HCT116 (cell line): ENCODE results near the gene USP12. TPM values are rescaled to one million over a fixed set of nuclear protein-coding genes. Genes with fewer than 3 reads are reported as not detected.

Experiments used
- ATAC-seq: fragments of 200-7000 bp; cut with Tn5 transposase; 2 replicates; pipeline ENCODE4 v1.9.1; 2020; ENCODE audit warnings: mild to moderate bottlenecking, moderate library complexity
- BruUV-seq: library from RNA; stranded (reverse); fragments of 400-500 nt; replicated peaks from 2 replicates; lab custom pipeline; 2021; lab: Mats Ljungman, UMichigan
- CTCF ChIA-PET: fragments of 300-600 bp; sonication (Branson Sonifier 250); formaldehyde crosslinking; loops from one replicate; lab custom pipeline; 2021; ENCODE audit warnings: antibody characterized with exemption; lab: Charles Lee
- POLR2A ChIA-PET: fragments of 300-600, 350-600 bp; sonication (Branson Sonifier 250); formaldehyde crosslinking; loops from one replicate; lab custom pipeline; 2021; ENCODE audit warnings: antibody characterized with exemption; lab: Charles Lee
- RAD21 ChIA-PET, 2 experiments: fragments of 300-600 bp; sonication (Branson Sonifier 250); formaldehyde crosslinking; loops; one replicate each; lab custom pipeline; 2023; ENCODE audit warnings: low total read pairs in 2 of 2; ENCODE audit not compliant: uncharacterized antibody in 2 of 2, unreplicated experiment in 2 of 2, low non-redundant PET in 1 of 2; lab: Charles Lee
- DNase-seq: peaks from one replicate; pipeline ENCODE4 v3.0.0-alpha.2; 2010; ENCODE audit warnings: low read depth, low spot score
- H2AFZ ChIP-seq: fragments of 200-600 bp; shearing (Covaris generic), sonication (generic); 2 replicates; pipeline ENCODE4 v1.6.1; 2017; ENCODE audit warnings: low read depth, mixed run types, mixed read lengths, antibody characterized with exemption, low read length; ENCODE audit not compliant: poor library complexity, severe bottlenecking
- H3K27ac ChIP-seq: 2 replicates; pipeline ENCODE4 v1.5.1; 2012; ENCODE audit warnings: low read depth, low read length
- H3K27me3 ChIP-seq: fragments of 200-600 bp; sonication (generic); 2 replicates; pipeline ENCODE4 v1.6.1; 2016; ENCODE audit warnings: mixed run types, low read length, mixed read lengths; ENCODE audit not compliant: insufficient read depth
- H3K36me3 ChIP-seq, 2 experiments: fragments of 200-500 bp in 1 of 2; fragments of 200-600 bp in 1 of 2; sonication (Bioruptor generic) in 1 of 2; sonication (generic) in 1 of 2; 2 replicates each; pipeline versions ENCODE4 v1.5.1 to v1.6.1; 2014 to 2016; ENCODE audit warnings: low read length in 2 of 2, inconsistent platforms in 1 of 2, mixed read lengths in 1 of 2, mixed run types in 1 of 2; ENCODE audit not compliant: insufficient read depth in 2 of 2, control insufficient read depth in 1 of 2
- H3K4me1 ChIP-seq, 2 experiments: fragments of 200-600 bp in 1 of 2; sonication (generic) in 1 of 2; 2 replicates each; pipeline versions ENCODE4 v1.5.1 to v1.6.1; 2012 to 2017; ENCODE audit warnings: low read length in 2 of 2, inconsistent platforms in 1 of 2, mild to moderate bottlenecking in 1 of 2, mixed read lengths in 1 of 2, mixed run types in 1 of 2, moderate library complexity in 1 of 2; ENCODE audit not compliant: insufficient read depth in 2 of 2, control insufficient read depth in 1 of 2
- H3K4me2 ChIP-seq: fragments of 200-600 bp; sonication (generic); 2 replicates; pipeline ENCODE4 v1.6.1; 2017; ENCODE audit warnings: mixed run types, low read length, mixed read lengths
- H3K4me3 ChIP-seq, 2 experiments: fragments of 200-600 bp in 1 of 2; sonication (generic) in 1 of 2; replicated peaks in 1 of 2; 2 replicates each; pipeline ENCODE4 v1.5.1; 2011 to 2016; ENCODE audit warnings: low read length in 2 of 2, control low read depth in 1 of 2, low read depth in 1 of 2, mild to moderate bottlenecking in 1 of 2, mixed read lengths in 1 of 2, mixed run types in 1 of 2
- H3K79me2 ChIP-seq: fragments of 200-600 bp; sonication (generic); 2 replicates; pipeline ENCODE4 v1.6.1; 2017; ENCODE audit warnings: mild to moderate bottlenecking, mixed run types, low read length, moderate library complexity, mixed read lengths; ENCODE audit not compliant: insufficient read depth
- H3K9ac ChIP-seq: fragments of 200-600 bp; sonication (generic); 2 replicates; pipeline ENCODE4 v1.6.1; 2016; ENCODE audit warnings: low read length, mixed read lengths
- H3K9me2 ChIP-seq: fragments of 200-600 bp; sonication (generic), shearing (Covaris generic); 2 replicates; pipeline ENCODE4 v1.6.1; 2017; ENCODE audit warnings: mixed run types, mild to moderate bottlenecking, moderate library complexity; ENCODE audit not compliant: insufficient read depth
- H3K9me3 ChIP-seq, 2 experiments: fragments of 200-500 bp in 1 of 2; fragments of 200-600 bp in 1 of 2; sonication (Bioruptor generic) in 1 of 2; sonication (generic) in 1 of 2; 2 replicates each; pipeline ENCODE4 v1.6.1; 2014 to 2017; ENCODE audit warnings: low read length in 2 of 2, mixed read lengths in 2 of 2, inconsistent platforms in 1 of 2, low read depth in 1 of 2, mild to moderate bottlenecking in 1 of 2, mixed run types in 1 of 2, moderate library complexity in 1 of 2; ENCODE audit not compliant: control insufficient read depth in 1 of 2, insufficient read depth in 1 of 2
- H4K20me1 ChIP-seq: fragments of 200-600 bp; sonication (generic), shearing (Covaris generic); 2 replicates; pipeline ENCODE4 v1.6.1; 2017; ENCODE audit warnings: mixed run types, mild to moderate bottlenecking, moderate library complexity; ENCODE audit not compliant: insufficient read depth
- ATF3 ChIP-seq: IDR thresholded peaks from 2 replicates; pipeline ENCODE4 v1.6.1; 2012
- CBX3 ChIP-seq: IDR thresholded peaks from 2 replicates; pipeline ENCODE4 v1.6.1; 2012; ENCODE audit warnings: low read depth
- CEBPB ChIP-seq: IDR thresholded peaks from 2 replicates; pipeline ENCODE4 v1.6.1; 2012; ENCODE audit warnings: low read depth
- CTCF ChIP-seq, 3 experiments: fragments of 200-600 bp in 1 of 3; sonication (generic) in 1 of 3; IDR thresholded peaks in 2 of 3; conservative IDR thresholded peaks in 1 of 3; 2 replicates each; pipeline ENCODE4 v1.5.1; 2012 to 2017; ENCODE audit warnings: low read depth in 2 of 3, low read length in 2 of 3, antibody characterized with exemption in 1 of 3, borderline replicate concordance in 1 of 3, control low read depth in 1 of 3, mild to moderate bottlenecking in 1 of 3, mixed read lengths in 1 of 3, mixed run types in 1 of 3, moderate library complexity in 1 of 3; ENCODE audit not compliant: insufficient read depth in 1 of 3
- EGR1 ChIP-seq: IDR thresholded peaks from 2 replicates; pipeline ENCODE4 v1.6.1; 2012; ENCODE audit warnings: low read depth
- ELF1 ChIP-seq: IDR thresholded peaks from 2 replicates; pipeline ENCODE4 v1.6.1; 2012; ENCODE audit warnings: low read depth, borderline replicate concordance
- EZH2phosphoT487 ChIP-seq: fragments of 200-600 bp; IDR thresholded peaks from 2 replicates; pipeline ENCODE4 v1.6.1; 2018; ENCODE audit warnings: antibody characterized with exemption, borderline replicate concordance
- FOSL1 ChIP-seq: IDR thresholded peaks from 2 replicates; pipeline ENCODE4 v1.6.1; 2012; ENCODE audit warnings: low read depth
- JUND ChIP-seq: IDR thresholded peaks from 2 replicates; pipeline ENCODE4 v1.6.1; 2012
- POLR2A ChIP-seq: IDR thresholded peaks from 2 replicates; pipeline ENCODE4 v1.7.0; 2011; ENCODE audit warnings: borderline replicate concordance; ENCODE audit not compliant: insufficient read depth, insufficient read length; ENCODE audit errors: extremely low read depth
- POLR2AphosphoS5 ChIP-seq: IDR thresholded peaks from 2 replicates; pipeline ENCODE4 v1.6.1; 2011; ENCODE audit warnings: mild to moderate bottlenecking, low read depth, low read length, moderate library complexity
- RAD21 ChIP-seq: IDR thresholded peaks from 2 replicates; pipeline ENCODE4 v1.6.1; 2012; ENCODE audit warnings: low read depth, mild to moderate bottlenecking
- SIN3A ChIP-seq: IDR thresholded peaks from 2 replicates; pipeline ENCODE4 v1.6.1; 2012; ENCODE audit warnings: low read depth
- SP1 ChIP-seq: IDR thresholded peaks from 2 replicates; pipeline ENCODE4 v1.6.1; 2012; ENCODE audit warnings: low read depth
- SRF ChIP-seq: IDR thresholded peaks from 2 replicates; pipeline ENCODE4 v1.6.1; 2012; ENCODE audit warnings: low read depth
- TCF7L2 ChIP-seq: IDR thresholded peaks from 2 replicates; pipeline ENCODE4 v1.7.0; 2011; ENCODE audit warnings: borderline replicate concordance, inconsistent platforms; ENCODE audit not compliant: insufficient read depth, insufficient read length; ENCODE audit errors: extremely low read depth
- YY1 ChIP-seq: IDR thresholded peaks from 2 replicates; pipeline ENCODE4 v1.6.1; 2011; ENCODE audit warnings: low read length, low read depth, moderate library complexity, mild to moderate bottlenecking; ENCODE audit not compliant: insufficient replicate concordance; ENCODE audit errors: extremely low read depth
- ZNF274 ChIP-seq: fragments of 200-500 bp; sonication (Bioruptor generic); IDR thresholded peaks from 2 replicates; pipeline ENCODE4 v1.6.1; 2014; ENCODE audit warnings: mild to moderate bottlenecking, low read depth, low read length, inconsistent platforms
- intact Hi-C: fragments of 100-400 bp; cut with micrococcal nuclease; formaldehyde crosslinking; loops from 2 replicates; pipeline ENCODE4 v1.10.0; 2022
- total RNA-seq: library from RNA; stranded (reverse); gene quantifications from one replicate; pipeline ENCODE4 v1.2.1, GENCODE V29; 2021; ENCODE audit not compliant: unreplicated experiment
- TF ChIP-seq, protein P1 (sequence below): IDR thresholded peaks from 2 replicates; pipeline ENCODE4 v1.6.1; 2012; ENCODE audit warnings: low read depth
- TF ChIP-seq, protein P2 (sequence below): IDR thresholded peaks from 2 replicates; pipeline ENCODE4 v1.6.1; 2012

Gene USP12
- total RNA-seq, 1 experiment from 2014 or later: 28.3 TPM

- no peak for TF ChIP-seq SIN3A
- no peak for TF ChIP-seq SP1
- no peak for TF ChIP-seq POLR2AphosphoS5
- TF ChIP-seq RAD21: no peak
- no peak for TF ChIP-seq YY1
- TF ChIP-seq ELF1: no peak
- no peak for TF ChIP-seq FOSL1
- TF ChIP-seq ATF3: no peak
- no peak for TF ChIP-seq CBX3
- no peak for TF ChIP-seq EZH2phosphoT487
- no peak for TF ChIP-seq SRF
- TF ChIP-seq EGR1: no peak
Observed at GRCh38 chr13:27079421-27079958, 92.1 kb downstream of the USP12 start (continued).

DNA sequence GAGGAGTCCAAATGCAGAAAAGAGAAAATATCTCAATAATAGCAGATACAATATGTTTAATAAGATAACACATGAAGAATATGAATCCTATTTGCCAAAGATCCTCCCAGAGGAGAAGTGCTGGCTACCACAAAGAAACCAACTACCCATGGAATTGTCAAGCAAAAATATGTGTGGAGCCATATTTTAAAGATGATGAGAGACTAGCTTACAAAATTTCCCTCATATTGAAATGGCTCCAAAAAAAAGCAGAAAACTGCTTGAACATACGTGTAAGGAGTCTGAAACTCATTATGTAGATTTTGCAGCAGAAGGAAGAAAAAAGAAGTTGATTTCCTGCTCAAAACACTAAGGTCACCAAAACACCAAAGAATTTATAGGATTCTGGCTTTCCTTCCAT, 94.2 kb downstream of the USP12 start:
- H4K20me1 ChIP-seq: peaks cover 8% of the 10 kb centered on the region
- DNase-seq (no peak), ATAC-seq (no peak)
- ChIA-PET RAD21 (no interaction called here), POLR2A (no interaction called here), CTCF (no interaction called here)
- no peaks in the 10 kb centered on the region for H3K27me3 ChIP-seq
- H3K36me3 ChIP-seq: peaks cover 0 to 2% of the 10 kb centered on the region in 2 experiments; a peak in 1 of 4 replicates
- H3K4me2 ChIP-seq: no peak overlapping the region
- no peak overlapping the region for H3K27ac ChIP-seq
- H3K9me2 ChIP-seq: no peaks in the 10 kb centered on the region
- H3K79me2 ChIP-seq: peaks cover 4% of the 10 kb centered on the region; the same call in 1 of the 2 replicates
- no TSS peak for BruUV-seq
- TF ChIP-seq CTCF (IDR thresholded peaks at IDR 0.05 in 2 of 3, conservative IDR thresholded peaks at IDR 0.05 in 1 of 3; ENCODE audit: borderline replicate concordance in 1 of 3, insufficient read depth in 1 of 3, low read depth in 2 of 3, low read length in 2 of 3) (no peak), FOSL1 (no peak), CEBPB (no peak), ELF1 (no peak), ZNF274 (no peak), POLR2AphosphoS5 (no peak), RAD21 (no peak), POLR2A (no peak), EGR1 (no peak), TCF7L2 (no peak), EZH2phosphoT487 (no peak), SP1 (no peak), SRF (no peak), CBX3 (no peak), JUND (no peak), SIN3A (no peak)
- TF ChIP-seq, protein P1, sequence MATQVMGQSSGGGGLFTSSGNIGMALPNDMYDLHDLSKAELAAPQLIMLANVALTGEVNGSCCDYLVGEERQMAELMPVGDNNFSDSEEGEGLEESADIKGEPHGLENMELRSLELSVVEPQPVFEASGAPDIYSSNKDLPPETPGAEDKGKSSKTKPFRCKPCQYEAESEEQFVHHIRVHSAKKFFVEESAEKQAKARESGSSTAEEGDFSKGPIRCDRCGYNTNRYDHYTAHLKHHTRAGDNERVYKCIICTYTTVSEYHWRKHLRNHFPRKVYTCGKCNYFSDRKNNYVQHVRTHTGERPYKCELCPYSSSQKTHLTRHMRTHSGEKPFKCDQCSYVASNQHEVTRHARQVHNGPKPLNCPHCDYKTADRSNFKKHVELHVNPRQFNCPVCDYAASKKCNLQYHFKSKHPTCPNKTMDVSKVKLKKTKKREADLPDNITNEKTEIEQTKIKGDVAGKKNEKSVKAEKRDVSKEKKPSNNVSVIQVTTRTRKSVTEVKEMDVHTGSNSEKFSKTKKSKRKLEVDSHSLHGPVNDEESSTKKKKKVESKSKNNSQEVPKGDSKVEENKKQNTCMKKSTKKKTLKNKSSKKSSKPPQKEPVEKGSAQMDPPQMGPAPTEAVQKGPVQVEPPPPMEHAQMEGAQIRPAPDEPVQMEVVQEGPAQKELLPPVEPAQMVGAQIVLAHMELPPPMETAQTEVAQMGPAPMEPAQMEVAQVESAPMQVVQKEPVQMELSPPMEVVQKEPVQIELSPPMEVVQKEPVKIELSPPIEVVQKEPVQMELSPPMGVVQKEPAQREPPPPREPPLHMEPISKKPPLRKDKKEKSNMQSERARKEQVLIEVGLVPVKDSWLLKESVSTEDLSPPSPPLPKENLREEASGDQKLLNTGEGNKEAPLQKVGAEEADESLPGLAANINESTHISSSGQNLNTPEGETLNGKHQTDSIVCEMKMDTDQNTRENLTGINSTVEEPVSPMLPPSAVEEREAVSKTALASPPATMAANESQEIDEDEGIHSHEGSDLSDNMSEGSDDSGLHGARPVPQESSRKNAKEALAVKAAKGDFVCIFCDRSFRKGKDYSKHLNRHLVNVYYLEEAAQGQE: no peak
- TF ChIP-seq, protein P2, sequence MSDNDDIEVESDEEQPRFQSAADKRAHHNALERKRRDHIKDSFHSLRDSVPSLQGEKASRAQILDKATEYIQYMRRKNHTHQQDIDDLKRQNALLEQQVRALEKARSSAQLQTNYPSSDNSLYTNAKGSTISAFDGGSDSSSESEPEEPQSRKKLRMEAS: no peak
- no peaks in the 10 kb centered on the region for H3K4me1 ChIP-seq
- H3K9me3 ChIP-seq: no peaks in the 10 kb centered on the region
- H2AFZ ChIP-seq: no peak overlapping the region
- intact Hi-C loops: no loop called here
- H3K9ac ChIP-seq: no peak overlapping the region
- H3K4me3 ChIP-seq: no peak overlapping the region
